Panc1 (cell line): ENCODE measurements around the gene SSBP2. TPM values are rescaled to one million over a fixed set of nuclear protein-coding genes. Genes with fewer than 3 reads are reported as not detected.

Source experiments
- ATAC-seq: fragments of 200-7000 bp; cut with Tn5 transposase; 2 replicates; pipeline ENCODE4 v1.9.1; 2020; ENCODE audit warnings: mild to moderate bottlenecking, moderate library complexity
- BruUV-seq: library from RNA; stranded (reverse); fragments of 400-500 nt; replicated peaks from 2 replicates; lab custom pipeline; 2021; lab: Mats Ljungman, UMichigan
- CTCF ChIA-PET: fragments of 300-600 bp; sonication (Branson Sonifier 250); formaldehyde crosslinking; loops from one replicate; lab custom pipeline; 2022; ENCODE audit warnings: antibody characterized with exemption; lab: Charles Lee
- POLR2A ChIA-PET: fragments of 300-600 bp; sonication (Branson Sonifier 250); formaldehyde crosslinking; loops from one replicate; lab custom pipeline; 2022; ENCODE audit warnings: antibody characterized with exemption; lab: Charles Lee
- DNase-seq: peaks from one replicate; pipeline ENCODE4 v3.0.0-alpha.2; 2010; ENCODE audit warnings: low read depth, low spot score
- H3K27ac ChIP-seq: 2 replicates; pipeline ENCODE4 v1.5.1; 2011; ENCODE audit warnings: mild to moderate bottlenecking, low read length, inconsistent platforms
- H3K27me3 ChIP-seq: fragments of 200-500 bp; sonication (Bioruptor generic); 2 replicates; pipeline ENCODE4 v1.6.0; 2014; ENCODE audit warnings: low read length, inconsistent platforms; ENCODE audit not compliant: control insufficient read depth, insufficient read depth
- H3K36me3 ChIP-seq: fragments of 200-500 bp; sonication (Bioruptor generic); 2 replicates; pipeline ENCODE4 v1.5.1; 2014; ENCODE audit warnings: inconsistent platforms, mild to moderate bottlenecking, low read length, moderate library complexity; ENCODE audit not compliant: control insufficient read depth, insufficient read depth
- H3K4me1 ChIP-seq: 2 replicates; pipeline ENCODE4 v1.5.1; 2011; ENCODE audit warnings: inconsistent platforms, mild to moderate bottlenecking, low read length, moderate library complexity; ENCODE audit not compliant: control insufficient read depth, insufficient read depth
- H3K4me3 ChIP-seq, 2 experiments: 2 replicates each; pipeline ENCODE4 v1.5.1; 2011 to 2012; ENCODE audit warnings: low read depth in 2 of 2, low read length in 2 of 2, mild to moderate bottlenecking in 2 of 2, inconsistent platforms in 1 of 2, moderate library complexity in 1 of 2
- H3K9me3 ChIP-seq: fragments of 200-500 bp; sonication (Bioruptor generic); 2 replicates; pipeline ENCODE4 v1.5.1; 2014; ENCODE audit warnings: low read depth, mild to moderate bottlenecking, inconsistent platforms, low read length, moderate library complexity; ENCODE audit not compliant: control insufficient read depth, insufficient read depth
- CTCF ChIP-seq: fragments of 450-650 bp; IDR thresholded peaks from 2 replicates; pipeline ENCODE4 v1.5.1; 2017; ENCODE audit warnings: mild to moderate bottlenecking
- POLR2AphosphoS5 ChIP-seq: IDR thresholded peaks from 2 replicates; pipeline ENCODE4 v1.6.1; 2012; ENCODE audit warnings: mild to moderate bottlenecking, low read depth, low read length, moderate library complexity
- SIN3A ChIP-seq: IDR thresholded peaks from 2 replicates; pipeline ENCODE4 v1.6.1; 2012; ENCODE audit warnings: low read depth, mild to moderate bottlenecking, low read length, moderate library complexity, borderline replicate concordance; ENCODE audit not compliant: insufficient read depth
- TCF7L2 ChIP-seq: IDR thresholded peaks from 2 replicates; pipeline ENCODE4 v1.6.1; 2011; ENCODE audit warnings: mild to moderate bottlenecking, low read depth, low read length, inconsistent platforms
- in situ Hi-C: cut with HindIII; loops from 2 replicates; pipeline ENCODE4 v1.10.0; 2016; ENCODE audit warnings: low sequenced_read_pairs, low pct_unique_long_range_greater_than_20kb
- intact Hi-C: fragments of 100-400 bp; cut with micrococcal nuclease; formaldehyde crosslinking; loops from one replicate; pipeline ENCODE4 v1.10.0; 2022; ENCODE audit not compliant: unreplicated experiment
- total RNA-seq: library from RNA; stranded (reverse); gene quantifications from one replicate; pipeline ENCODE4 v1.2.1, GENCODE V29; 2021; ENCODE audit not compliant: unreplicated experiment
- TF ChIP-seq, protein P1 (sequence below), 2 experiments: IDR thresholded peaks; 2 replicates each; pipeline ENCODE4 v1.6.1; 2011 to 2012; ENCODE audit warnings: low read depth in 2 of 2, control low read depth in 1 of 2, low read length in 1 of 2, mild to moderate bottlenecking in 1 of 2, moderate library complexity in 1 of 2; ENCODE audit not compliant: insufficient read depth in 1 of 2

Gene SSBP2
- total RNA-seq, 1 experiment from 2014 or later, result 16.3 TPM

DNA sequence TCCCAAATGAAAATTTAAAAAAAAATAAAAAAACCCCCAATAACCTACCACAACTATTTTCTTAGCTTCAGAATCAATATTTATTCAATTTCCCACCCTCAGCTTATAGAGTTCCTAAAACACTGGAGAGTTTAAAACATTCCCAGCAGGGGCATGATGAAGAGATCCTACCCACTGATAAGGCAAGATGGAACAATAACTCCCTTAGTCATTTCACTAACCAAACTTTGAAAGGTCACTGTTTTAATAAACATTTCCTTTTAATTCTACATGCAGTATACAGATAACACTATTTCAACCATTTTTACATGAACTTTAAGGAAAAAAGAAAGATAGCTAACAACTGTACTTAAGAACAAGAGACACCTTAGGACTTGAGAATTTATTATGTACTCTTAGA lies 322.0 kb downstream of the SSBP2 start:
- no TSS peak for BruUV-seq
- intact Hi-C loops, result loop anchor here (5.0 to 10.0 kb wide), 3 partner anchors 318 to 796 kb away; no protein-coding TSS in a partner anchor
- ATAC-seq (peak; percentile 66), DNase-seq (no peak)
- H3K4me1 ChIP-seq, result peaks cover 7% of the 10 kb centered on the region
- CTCF ChIA-PET, result no interaction called here
- in situ Hi-C loops, result no loop called here
- POLR2A ChIA-PET, result no interaction called here
- H3K4me3 ChIP-seq, result no peak overlapping the region
- H3K27me3 ChIP-seq, result no peaks in the 10 kb centered on the region
- TF ChIP-seq TCF7L2, result no peak
- TF ChIP-seq SIN3A, result no peak
- TF ChIP-seq CTCF, result no peak
- no peak for TF ChIP-seq POLR2AphosphoS5
- TF ChIP-seq, protein P1, sequence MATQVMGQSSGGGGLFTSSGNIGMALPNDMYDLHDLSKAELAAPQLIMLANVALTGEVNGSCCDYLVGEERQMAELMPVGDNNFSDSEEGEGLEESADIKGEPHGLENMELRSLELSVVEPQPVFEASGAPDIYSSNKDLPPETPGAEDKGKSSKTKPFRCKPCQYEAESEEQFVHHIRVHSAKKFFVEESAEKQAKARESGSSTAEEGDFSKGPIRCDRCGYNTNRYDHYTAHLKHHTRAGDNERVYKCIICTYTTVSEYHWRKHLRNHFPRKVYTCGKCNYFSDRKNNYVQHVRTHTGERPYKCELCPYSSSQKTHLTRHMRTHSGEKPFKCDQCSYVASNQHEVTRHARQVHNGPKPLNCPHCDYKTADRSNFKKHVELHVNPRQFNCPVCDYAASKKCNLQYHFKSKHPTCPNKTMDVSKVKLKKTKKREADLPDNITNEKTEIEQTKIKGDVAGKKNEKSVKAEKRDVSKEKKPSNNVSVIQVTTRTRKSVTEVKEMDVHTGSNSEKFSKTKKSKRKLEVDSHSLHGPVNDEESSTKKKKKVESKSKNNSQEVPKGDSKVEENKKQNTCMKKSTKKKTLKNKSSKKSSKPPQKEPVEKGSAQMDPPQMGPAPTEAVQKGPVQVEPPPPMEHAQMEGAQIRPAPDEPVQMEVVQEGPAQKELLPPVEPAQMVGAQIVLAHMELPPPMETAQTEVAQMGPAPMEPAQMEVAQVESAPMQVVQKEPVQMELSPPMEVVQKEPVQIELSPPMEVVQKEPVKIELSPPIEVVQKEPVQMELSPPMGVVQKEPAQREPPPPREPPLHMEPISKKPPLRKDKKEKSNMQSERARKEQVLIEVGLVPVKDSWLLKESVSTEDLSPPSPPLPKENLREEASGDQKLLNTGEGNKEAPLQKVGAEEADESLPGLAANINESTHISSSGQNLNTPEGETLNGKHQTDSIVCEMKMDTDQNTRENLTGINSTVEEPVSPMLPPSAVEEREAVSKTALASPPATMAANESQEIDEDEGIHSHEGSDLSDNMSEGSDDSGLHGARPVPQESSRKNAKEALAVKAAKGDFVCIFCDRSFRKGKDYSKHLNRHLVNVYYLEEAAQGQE (IDR thresholded peaks at IDR 0.05; ENCODE audit: insufficient read depth in 1 of 2, low read depth in 2 of 2, low read length in 1 of 2), result no peak
- H3K36me3 ChIP-seq, result no peaks in the 10 kb centered on the region
- no peak overlapping the region for H3K27ac ChIP-seq
- H3K9me3 ChIP-seq, result no peaks in the 10 kb centered on the region

GRCh38 chr5:81428446-81428845 lies 322.5 kb downstream of the SSBP2 start:
- BruUV-seq, result no TSS peak
- no peaks in the 10 kb centered on the region for H3K27me3 ChIP-seq
- H3K27ac ChIP-seq, result peak overlapping the region; percentile 29; the same call in 1 of the 2 replicates
- ATAC-seq (no peak), DNase-seq (no peak)
- in situ Hi-C loops, result no loop called here
- H3K9me3 ChIP-seq, result no peaks in the 10 kb centered on the region
- H3K4me1 ChIP-seq, result peaks cover 7% of the 10 kb centered on the region
- intact Hi-C loops, result loop anchor here (5.0 to 10.0 kb wide), 3 partner anchors 319 to 796 kb away; no protein-coding TSS in a partner anchor
- POLR2A ChIA-PET, result no interaction called here
- no peaks in the 10 kb centered on the region for H3K36me3 ChIP-seq
- no peak overlapping the region for H3K4me3 ChIP-seq
- no peak for TF ChIP-seq POLR2AphosphoS5
- TF ChIP-seq CTCF, result no peak
- TF ChIP-seq TCF7L2, result no peak
- no peak for TF ChIP-seq SIN3A
- TF ChIP-seq, protein P1 (IDR thresholded peaks at IDR 0.05; ENCODE audit: insufficient read depth in 1 of 2, low read depth in 2 of 2, low read length in 1 of 2), result no peak
- CTCF ChIA-PET, result no interaction called here
